C4-2B (cell line): ENCODE data around the gene XKR3.

Experiments used
- CTCF ChIP-seq: fragments of 450-650 bp; conservative IDR thresholded peaks from 2 replicates; pipeline ENCODE4 v1.5.1; 2017; ENCODE audit warnings: mild to moderate bottlenecking
- ZFX ChIP-seq: fragments of 450-650 bp; IDR thresholded peaks from 2 replicates; pipeline ENCODE4 v1.6.1; 2017

DNA sequence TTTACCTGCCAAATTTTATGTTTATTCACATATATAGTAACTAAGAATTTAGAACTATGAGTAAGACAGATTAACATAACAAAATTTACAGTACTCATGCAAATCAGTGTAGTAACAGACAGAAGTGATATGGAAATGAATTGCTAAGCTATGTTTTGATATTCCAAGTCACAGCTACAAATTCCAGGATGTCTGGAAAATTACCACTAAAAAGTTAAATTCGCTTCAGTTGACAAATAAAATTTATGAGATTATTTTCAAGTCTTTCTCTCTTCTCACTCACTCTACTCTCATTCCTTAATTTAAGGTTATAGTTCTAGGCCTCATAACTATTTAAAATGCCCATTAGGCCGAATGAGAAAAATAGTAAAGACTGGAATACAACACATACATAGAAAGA, 18.1 kb downstream of the XKR3 start:
- no peak for TF ChIP-seq CTCF
- no peak for TF ChIP-seq ZFX
